Measurements from ENCODE around the gene HSDL2.

- TF ChIP-seq EZH2 (IDR thresholded peaks at IDR 0.05; ENCODE audit: insufficient read depth, poor library complexity, severe bottlenecking) (no peak), EZH2phosphoT487 (IDR thresholded peaks at IDR 0.05; ENCODE audit: insufficient read depth, low read depth) (no peak)
Measured at GRCh38 chr9:112439825-112440224, 59.9 kb downstream of the HSDL2 start.

Data from GM23248 (cell line).